Karpas-422 (cell line): ENCODE results near the gene SMYD3. TPM values are rescaled to one million over a fixed set of nuclear protein-coding genes. Genes with fewer than 3 reads are reported as not detected.

Experiments
- DNase-seq: peaks from one replicate; pipeline ENCODE4 v3.0.0-alpha.2; 2015
- H2AFZ ChIP-seq: fragments of 200-600 bp; sonication (generic); 2 replicates; pipeline ENCODE4 v1.6.1; 2014; ENCODE audit warnings: antibody characterized with exemption, low read length, mixed read lengths
- H3K27ac ChIP-seq: fragments of 200-600 bp; sonication (generic); 2 replicates; pipeline ENCODE4 v1.5.1; 2014; ENCODE audit warnings: mild to moderate bottlenecking, low read length, moderate library complexity
- H3K27me3 ChIP-seq: fragments of 200-600 bp; sonication (generic); 2 replicates; pipeline ENCODE4 v1.6.1; 2014; ENCODE audit warnings: low read length, mixed read lengths
- H3K36me3 ChIP-seq: fragments of 200-600 bp; sonication (generic); 2 replicates; pipeline ENCODE4 v1.6.1; 2014; ENCODE audit warnings: low read length, mixed read lengths; ENCODE audit not compliant: insufficient read depth
- H3K4me1 ChIP-seq: fragments of 200-600 bp; sonication (generic); 2 replicates; pipeline ENCODE4 v1.6.1; 2014; ENCODE audit warnings: mild to moderate bottlenecking, low read length, mixed read lengths
- H3K4me2 ChIP-seq: fragments of 200-600 bp; sonication (generic); 2 replicates; pipeline ENCODE4 v1.6.1; 2014; ENCODE audit warnings: low read length, low read depth, mild to moderate bottlenecking; ENCODE audit not compliant: poor library complexity, severe bottlenecking
- H3K4me3 ChIP-seq: fragments of 200-600 bp; sonication (generic); 2 replicates; pipeline ENCODE4 v1.5.1; 2014; ENCODE audit warnings: mild to moderate bottlenecking, antibody characterized with exemption, low read length, mixed read lengths
- H3K79me2 ChIP-seq: fragments of 200-600 bp; sonication (generic); 2 replicates; pipeline ENCODE4 v1.6.1; 2014; ENCODE audit warnings: mild to moderate bottlenecking, low read length, mixed read lengths
- H3K9ac ChIP-seq: fragments of 200-600 bp; sonication (generic); 2 replicates; pipeline ENCODE4 v1.6.0; 2014; ENCODE audit warnings: low read length
- H3K9me2 ChIP-seq: fragments of 200-600 bp; sonication (generic), shearing (Covaris generic); replicated peaks from 2 replicates; pipeline ENCODE4 v1.6.0; 2014; ENCODE audit warnings: mild to moderate bottlenecking, low read length, moderate library complexity; ENCODE audit not compliant: insufficient read depth
- H3K9me3 ChIP-seq: fragments of 300-700, 200-600 bp; sonication (generic); 2 replicates; pipeline ENCODE4 v1.6.1; 2014; ENCODE audit warnings: low read length, mixed read lengths
- H4K20me1 ChIP-seq: fragments of 200-600 bp; sonication (generic); 2 replicates; pipeline ENCODE4 v1.6.1; 2014; ENCODE audit warnings: mild to moderate bottlenecking, antibody characterized with exemption, low read length, low read depth; ENCODE audit not compliant: insufficient read depth
- total RNA-seq: library from RNA; depleted of rRNA; stranded (reverse); fragments of >200 nt; shearing (Covaris generic); gene quantifications from 2 replicates; pipeline ENCODE4 v1.2.3, GENCODE V29; 2014; ENCODE audit warnings: low replicate concordance

The SMYD3 gene
- total RNA-seq, 1 experiment from 2014 or later, result 67.1 TPM

- H3K27me3 ChIP-seq, result no peaks in the 10 kb centered on the region
- H3K4me3 ChIP-seq, result no peak overlapping the region
- H3K9me2 ChIP-seq, result no peaks in the 10 kb centered on the region
- peaks cover 6% of the 10 kb centered on the region for H3K9me3 ChIP-seq
- peaks cover 8% of the 10 kb centered on the region for H3K4me1 ChIP-seq
- no peaks in the 10 kb centered on the region for H4K20me1 ChIP-seq
- H3K79me2 ChIP-seq, result no peaks in the 10 kb centered on the region
- no peak overlapping the region for H3K27ac ChIP-seq
- H3K9ac ChIP-seq, result no peak overlapping the region
- H3K36me3 ChIP-seq, result no peaks in the 10 kb centered on the region; the same call in 1 of the 2 replicates
- DNase-seq, result no peak
- H2AFZ ChIP-seq, result no peak overlapping the region
- no peak overlapping the region for H3K4me2 ChIP-seq
These were observed 19.3 kb upstream of the SMYD3 start for GRCh38 chr1:246526380-246526779.

- Histone ChIP-seq H3K4me2 (no peak overlapping the region), H3K9me2 (no peaks in the 10 kb centered on the region), H3K27me3 (no peaks in the 10 kb centered on the region), H3K79me2 (no peaks in the 10 kb centered on the region), H3K4me1 (no peaks in the 10 kb centered on the region), H3K9ac (no peak overlapping the region), H2AFZ (no peak overlapping the region), H3K36me3 (no peaks in the 10 kb centered on the region), H3K4me3 (no peak overlapping the region), H4K20me1 (no peaks in the 10 kb centered on the region), H3K9me3 (peaks cover 13% of the 10 kb centered on the region), H3K27ac (no peak overlapping the region)
- DNase-seq, result no peak
These were observed 12.4 kb upstream of the SMYD3 start for GRCh38 chr1:246519514-246519913.

GRCh38 chr1:246518456-246519205, 11.6 kb upstream of the SMYD3 start:
- no peaks in the 10 kb centered on the region for H4K20me1 ChIP-seq
- H3K27ac ChIP-seq, result no peak overlapping the region
- H3K9me3 ChIP-seq, result peaks cover 17% of the 10 kb centered on the region
- no peak overlapping the region for H3K4me2 ChIP-seq
- H3K9me2 ChIP-seq, result no peaks in the 10 kb centered on the region
- no peaks in the 10 kb centered on the region for H3K4me1 ChIP-seq
- no peaks in the 10 kb centered on the region for H3K79me2 ChIP-seq
- no peak for DNase-seq
- H2AFZ ChIP-seq, result no peak overlapping the region
- no peaks in the 10 kb centered on the region for H3K27me3 ChIP-seq
- no peak overlapping the region for H3K4me3 ChIP-seq
- H3K9ac ChIP-seq, result no peak overlapping the region
- no peaks in the 10 kb centered on the region for H3K36me3 ChIP-seq

DNA sequence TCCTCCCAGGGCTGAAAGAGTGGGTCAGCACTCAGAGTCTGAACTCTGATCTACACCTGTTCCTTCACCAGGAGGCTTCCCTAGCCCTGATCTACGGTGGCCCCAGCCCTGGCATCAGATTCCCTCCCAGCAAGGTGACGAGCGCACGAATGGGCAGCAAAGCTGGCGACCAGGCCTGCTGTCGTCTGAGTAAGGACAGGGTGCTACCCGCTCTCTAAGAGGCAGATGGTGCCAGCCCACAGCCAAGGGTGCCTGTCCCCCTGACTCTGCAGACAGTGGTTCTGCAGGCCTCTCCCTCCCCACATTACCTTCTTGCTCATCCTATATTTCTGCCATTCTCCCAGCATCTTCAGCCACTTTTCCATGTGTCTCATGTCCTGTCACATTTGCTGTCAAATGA, 10.3 kb upstream of the SMYD3 start:
- no peak for DNase-seq
- Histone ChIP-seq H3K27ac (no peak overlapping the region), H3K27me3 (no peaks in the 10 kb centered on the region)

GRCh38 chr1:246516126-246516525, 9.0 kb upstream of the SMYD3 start:
- DNase-seq, result no peak

More for the DNA sequence above, 10.3 kb upstream of the SMYD3 start:
- H3K79me2 ChIP-seq, result no peaks in the 10 kb centered on the region
- peaks cover 17% of the 10 kb centered on the region for H3K9me3 ChIP-seq
- H3K9me2 ChIP-seq, result no peaks in the 10 kb centered on the region
- H3K4me1 ChIP-seq, result no peaks in the 10 kb centered on the region
- H2AFZ ChIP-seq, result no peak overlapping the region
- no peak overlapping the region for H3K4me3 ChIP-seq
- H3K36me3 ChIP-seq, result no peaks in the 10 kb centered on the region
- no peak overlapping the region for H3K4me2 ChIP-seq
- no peaks in the 10 kb centered on the region for H4K20me1 ChIP-seq
- no peak overlapping the region for H3K9ac ChIP-seq

DNA sequence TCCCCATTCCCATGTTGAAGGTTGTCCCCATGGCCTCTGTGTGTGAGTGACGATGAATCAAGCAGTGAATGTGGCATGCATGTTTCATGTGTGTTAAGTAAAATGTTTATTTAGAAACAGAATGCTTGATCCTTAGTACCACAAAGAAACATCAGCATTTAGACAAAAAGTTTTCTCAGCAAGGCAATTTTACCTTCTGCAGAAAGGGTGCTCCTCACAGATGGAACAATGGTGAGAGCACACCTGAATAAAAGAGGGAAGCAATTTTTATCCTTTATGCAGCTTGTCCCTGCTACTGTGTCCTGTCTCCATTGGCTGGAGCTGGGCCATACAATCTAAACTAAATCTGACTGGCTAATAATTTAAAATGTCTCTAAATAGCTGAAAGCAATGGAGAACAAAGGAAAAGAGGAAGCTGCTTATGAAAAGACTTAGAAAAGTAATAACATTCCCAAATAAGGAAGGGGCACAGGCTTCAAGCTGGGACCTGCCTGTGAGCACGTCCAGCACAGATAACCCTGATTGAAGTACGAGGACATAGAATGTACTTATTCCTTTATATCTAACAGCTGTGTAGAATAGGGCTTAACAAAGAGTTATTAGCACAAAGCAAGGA, 8.4 kb upstream of the SMYD3 start:
- Histone ChIP-seq H3K4me1 (no peaks in the 10 kb centered on the region), H3K9me3 (peaks cover 17% of the 10 kb centered on the region), H4K20me1 (no peaks in the 10 kb centered on the region), H3K9ac (no peak overlapping the region), H2AFZ (no peak overlapping the region), H3K4me3 (no peak overlapping the region), H3K9me2 (no peaks in the 10 kb centered on the region), H3K27me3 (no peaks in the 10 kb centered on the region), H3K36me3 (no peaks in the 10 kb centered on the region), H3K79me2 (no peaks in the 10 kb centered on the region), H3K4me2 (no peak overlapping the region), H3K27ac (no peak overlapping the region)
- no peak for DNase-seq

More at GRCh38 chr1:246516126-246516525, 9.0 kb upstream of the SMYD3 start:
- Histone ChIP-seq H3K9me3 (peaks cover 17% of the 10 kb centered on the region), H3K4me3 (no peak overlapping the region), H3K4me1 (no peaks in the 10 kb centered on the region), H3K9ac (no peak overlapping the region), H3K36me3 (no peaks in the 10 kb centered on the region), H3K27ac (no peak overlapping the region), H3K79me2 (no peaks in the 10 kb centered on the region), H3K27me3 (no peaks in the 10 kb centered on the region), H3K9me2 (no peaks in the 10 kb centered on the region), H4K20me1 (no peaks in the 10 kb centered on the region), H2AFZ (no peak overlapping the region), H3K4me2 (no peak overlapping the region)

DNA sequence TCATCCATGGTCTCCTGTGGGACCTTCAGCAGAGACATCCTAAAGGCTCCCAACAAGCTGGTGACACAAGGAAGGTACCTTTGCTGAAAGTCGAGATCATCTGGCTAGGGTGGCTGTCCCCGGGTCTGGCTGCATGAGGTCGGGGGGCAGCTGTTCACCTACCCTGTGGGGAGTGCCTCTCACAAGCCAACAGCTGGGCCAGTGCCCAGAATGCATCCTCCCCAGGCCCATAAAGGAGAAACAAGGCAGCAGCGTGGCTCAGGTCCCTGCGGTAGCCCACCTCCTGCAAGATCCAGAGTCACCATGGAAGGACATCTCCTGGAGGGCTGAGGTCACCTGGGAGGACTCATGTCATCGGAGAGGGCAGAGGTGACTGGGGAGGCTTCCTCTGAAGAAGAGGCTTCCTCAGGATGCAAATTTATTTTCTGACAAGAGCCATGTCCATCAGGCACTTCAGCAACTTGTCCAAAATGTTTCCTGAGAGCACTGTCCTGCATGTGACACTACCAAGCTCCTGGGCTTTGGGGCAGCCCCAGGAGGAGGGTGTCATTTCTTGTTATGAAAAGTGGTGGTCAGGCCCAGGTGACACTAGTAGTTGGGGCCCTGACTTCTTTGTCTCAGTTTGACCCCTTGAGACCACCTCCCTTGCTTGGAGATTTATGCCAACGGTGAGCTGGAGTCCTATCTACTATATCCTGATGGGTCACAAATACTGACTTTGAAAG, 6.7 kb upstream of the SMYD3 start:
- Histone ChIP-seq H3K4me1 (no peaks in the 10 kb centered on the region), H3K36me3 (no peaks in the 10 kb centered on the region), H4K20me1 (no peaks in the 10 kb centered on the region), H2AFZ (no peak overlapping the region; the same call in 1 of the 2 replicates), H3K4me2 (no peak overlapping the region), H3K9me2 (no peaks in the 10 kb centered on the region), H3K9me3 (peaks cover 17% of the 10 kb centered on the region), H3K27ac (no peak overlapping the region), H3K9ac (no peak overlapping the region), H3K79me2 (no peaks in the 10 kb centered on the region), H3K27me3 (no peaks in the 10 kb centered on the region), H3K4me3 (no peak overlapping the region)
- DNase-seq, result no peak

DNA sequence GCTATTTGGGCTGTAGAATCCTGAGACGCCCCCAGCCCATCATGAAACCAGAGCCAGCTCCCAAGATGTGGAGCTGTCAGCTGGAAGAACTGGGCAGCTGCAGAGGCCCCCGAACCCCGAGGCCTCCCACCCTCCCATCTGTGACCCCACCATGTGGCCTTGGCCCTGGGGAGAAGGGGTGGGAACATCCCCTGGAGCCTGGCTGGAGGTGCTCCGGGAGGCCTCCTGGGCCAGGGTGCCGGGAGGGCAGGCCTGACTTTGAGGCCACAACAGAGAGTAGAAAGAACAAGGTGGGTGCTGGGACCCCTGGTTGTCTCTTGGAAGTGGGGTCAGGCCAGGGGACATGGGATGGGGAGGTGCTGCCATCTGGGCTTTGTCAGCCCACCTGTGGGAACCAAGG, 6.0 kb upstream of the SMYD3 start:
- Histone ChIP-seq H3K27ac (no peak overlapping the region), H2AFZ (no peak overlapping the region), H4K20me1 (no peaks in the 10 kb centered on the region), H3K4me1 (no peaks in the 10 kb centered on the region), H3K4me2 (no peak overlapping the region), H3K9me2 (no peaks in the 10 kb centered on the region), H3K9me3 (peaks cover 17% of the 10 kb centered on the region), H3K36me3 (no peaks in the 10 kb centered on the region), H3K27me3 (no peaks in the 10 kb centered on the region), H3K9ac (no peak overlapping the region), H3K4me3 (no peak overlapping the region), H3K79me2 (no peaks in the 10 kb centered on the region)
- DNase-seq, result no peak
